ENCODE results near the gene DAAM1.

GRCh38 chr14:59417311-59417710 lies 228.8 kb downstream of the DAAM1 start:
- TF ChIP-seq POLR2AphosphoS5 (IDR thresholded peaks at IDR 0.05), result no peak
- no peak for TF ChIP-seq CTCF (IDR thresholded peaks at IDR 0.05 in 8 of 11, conservative IDR thresholded peaks at IDR 0.05 in 3 of 11)

All from spleen (tissue), 7 donors.